GM18873 (cell line): Measurements from ENCODE around the gene GUCD1.
"Not testable (repeated sequence)": the region's sequence is repeated elsewhere in the genome, so short reads cannot be mapped to it uniquely, and the experiment has no call there.

Experiments
- ATAC-seq: cut with Tn5 transposase; IDR thresholded peaks from one replicate; pipeline ENCODE4 v1.9.1; 2021; ENCODE audit warnings: mild to moderate bottlenecking, moderate library complexity, moderate number of reproducible peaks; ENCODE audit not compliant: unreplicated experiment, low FRiP score

Gene GUCD1

DNA sequence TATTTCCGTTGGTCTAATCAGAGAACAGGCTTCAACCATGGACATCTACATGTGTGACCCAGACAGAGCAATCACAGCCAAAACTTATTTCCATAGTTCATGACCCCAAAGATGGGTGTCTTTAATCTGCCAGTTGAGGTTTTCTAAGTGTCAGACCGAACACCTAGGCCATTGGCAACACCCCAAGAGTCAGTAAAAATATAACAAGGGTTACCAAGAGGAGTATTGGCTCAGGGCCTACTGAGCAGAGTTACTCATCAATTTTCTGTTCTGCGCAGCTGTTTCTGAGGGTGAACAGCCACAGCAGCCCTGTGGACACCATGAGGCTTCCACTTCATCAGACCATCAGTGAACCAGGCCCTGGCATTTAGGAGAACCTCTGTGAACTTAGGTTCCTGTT is 18.8 kb downstream of the GUCD1 start:
- ATAC-seq = no peak

DNA sequence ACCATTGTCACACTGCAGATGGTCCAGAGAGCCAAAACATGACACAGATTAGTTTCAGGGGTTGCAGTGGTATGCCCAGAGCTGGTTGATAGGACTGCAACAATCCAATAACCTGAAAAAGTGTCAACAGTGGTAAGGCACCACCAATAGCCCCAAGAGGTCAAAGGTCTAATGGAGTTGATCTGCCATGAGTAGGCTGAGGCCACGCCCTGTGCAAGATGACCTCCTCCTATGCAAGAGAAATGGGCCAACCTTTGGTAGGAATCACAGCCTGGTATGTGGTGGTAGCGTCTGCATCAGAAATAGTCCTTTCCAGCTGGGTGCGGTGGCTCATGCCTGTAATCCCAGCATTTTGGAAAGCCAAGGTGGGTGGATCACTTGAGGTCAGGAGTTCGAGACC is 19.6 kb downstream of the GUCD1 start:
- ATAC-seq = no peak

DNA sequence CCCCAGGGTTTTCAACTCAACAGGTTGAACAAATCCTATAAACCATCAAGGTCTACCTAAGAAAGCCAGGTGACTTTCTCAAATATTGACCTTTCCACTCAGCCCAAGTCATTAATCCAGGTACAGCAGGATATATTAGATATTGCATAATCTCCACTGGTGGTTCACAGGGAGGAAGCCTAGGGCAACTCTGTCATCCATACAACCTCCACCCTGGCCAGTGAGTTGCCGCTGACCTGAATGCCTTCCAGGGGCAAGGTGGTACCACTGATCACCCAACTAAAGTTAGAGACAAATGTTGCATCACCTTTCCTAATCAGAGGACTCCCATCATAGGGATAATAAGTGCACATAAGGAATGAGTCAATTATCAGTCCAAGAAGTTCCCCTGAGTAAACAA is 22.9 kb downstream of the GUCD1 start:
- no peak for ATAC-seq

DNA sequence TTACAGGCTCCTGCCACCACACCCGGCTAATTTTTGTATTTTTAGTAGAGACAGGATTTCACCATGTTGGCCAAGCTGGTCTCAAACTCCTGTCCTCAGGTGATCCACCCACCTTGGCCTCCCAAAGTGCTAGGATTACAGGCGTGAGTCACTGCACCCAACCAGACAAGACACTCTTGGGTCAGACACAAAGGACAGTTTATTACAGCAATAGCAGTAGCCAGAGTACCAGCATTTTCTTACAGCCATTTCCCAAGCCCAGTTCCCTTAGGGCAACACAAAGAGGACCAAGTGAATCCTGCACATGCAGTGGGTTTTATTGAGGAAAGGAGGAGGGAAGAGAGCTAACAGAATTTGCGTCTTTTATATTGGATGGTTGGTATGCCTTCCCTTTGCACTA is 24.0 kb downstream of the GUCD1 start:
- not testable (repeated sequence) for ATAC-seq

DNA sequence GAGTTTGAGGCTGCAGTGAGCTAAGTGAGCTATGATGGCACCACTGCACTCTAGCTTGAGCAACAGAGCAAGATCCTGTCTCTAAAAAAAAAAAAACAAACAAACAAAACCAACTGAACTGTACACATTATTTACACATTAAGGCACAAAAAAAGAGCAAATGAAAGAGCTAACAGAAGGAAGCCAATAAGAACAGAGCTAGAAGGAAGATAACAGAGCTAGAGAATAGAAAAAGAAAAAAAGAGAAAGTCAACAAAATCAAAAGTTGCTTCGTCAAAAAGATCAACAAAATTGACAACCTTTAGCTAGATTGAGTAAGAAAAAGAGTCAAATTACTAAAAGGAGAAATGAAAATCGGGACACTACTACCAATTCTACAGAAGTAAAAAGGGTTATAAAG is 25.0 kb downstream of the GUCD1 start:
- no peak for ATAC-seq

DNA sequence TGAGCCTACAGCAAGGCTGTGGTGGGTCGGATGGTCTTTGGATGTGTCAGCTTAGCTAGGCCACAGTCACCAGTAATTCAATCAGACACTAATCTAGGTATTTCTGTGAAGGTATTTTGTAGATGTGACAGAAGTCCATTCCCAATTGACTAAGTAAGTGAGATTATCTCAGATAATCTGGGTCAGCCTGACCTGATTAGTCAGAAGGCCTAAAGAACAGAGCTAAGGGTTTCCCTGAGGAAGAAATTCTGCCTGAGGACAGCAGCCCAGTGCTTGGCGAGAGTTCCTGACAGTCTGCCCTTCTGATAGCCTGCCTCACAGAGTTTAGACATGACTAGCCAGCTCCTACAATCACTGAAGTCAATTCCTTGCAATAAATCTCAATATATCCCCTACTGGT is 28.7 kb downstream of the GUCD1 start:
- ATAC-seq = no peak

DNA sequence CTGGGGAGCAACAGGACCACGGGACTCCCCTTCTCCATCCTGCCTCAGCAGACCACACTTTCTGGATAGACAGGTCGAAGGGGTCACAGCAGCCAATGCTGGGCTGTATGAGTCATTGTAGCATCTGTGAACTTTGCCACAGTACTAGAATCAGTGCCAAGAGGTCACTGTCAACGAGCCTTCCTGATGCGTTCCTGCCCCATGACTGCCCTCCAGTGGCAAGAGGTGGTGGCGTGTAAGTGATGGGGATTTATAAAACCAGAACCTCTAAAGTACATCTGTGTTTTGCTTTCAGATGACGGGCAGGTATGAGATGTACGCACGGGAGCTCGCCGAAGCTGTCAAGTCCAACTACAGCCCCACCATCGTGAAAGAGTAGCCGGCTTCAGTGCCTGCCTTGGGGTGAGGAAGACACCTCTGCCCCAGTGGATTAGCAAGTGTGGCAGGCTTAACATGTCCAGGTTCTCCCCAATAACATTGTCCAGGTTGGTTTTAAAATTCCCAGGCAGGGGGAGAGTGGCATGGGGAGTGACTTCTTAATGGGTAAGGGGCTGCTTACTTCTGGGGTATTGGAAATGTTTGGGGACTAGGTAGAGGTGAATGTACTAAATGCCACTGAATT is 29.4 kb downstream of the GUCD1 start:
- no peak for ATAC-seq

DNA sequence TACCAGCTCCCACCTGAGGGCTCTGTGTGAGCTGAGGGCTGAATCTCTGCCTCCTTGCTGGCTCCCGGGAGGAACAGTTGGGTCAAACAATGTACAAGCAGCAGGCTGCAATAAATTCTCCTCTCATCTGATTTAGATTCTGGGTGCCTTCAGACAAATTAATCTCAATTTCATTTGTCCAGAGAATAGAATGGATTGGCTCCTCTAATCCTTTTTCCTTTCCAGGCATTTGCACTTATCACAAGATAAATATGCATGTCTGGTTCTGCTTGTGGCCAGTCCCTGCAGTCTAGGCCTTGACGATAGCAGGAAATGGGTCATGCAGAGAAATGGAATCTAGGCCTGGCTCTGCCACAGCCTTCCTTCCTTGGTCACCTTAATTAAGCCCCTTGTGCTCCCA is 31.1 kb downstream of the GUCD1 start:
- ATAC-seq = no peak

DNA sequence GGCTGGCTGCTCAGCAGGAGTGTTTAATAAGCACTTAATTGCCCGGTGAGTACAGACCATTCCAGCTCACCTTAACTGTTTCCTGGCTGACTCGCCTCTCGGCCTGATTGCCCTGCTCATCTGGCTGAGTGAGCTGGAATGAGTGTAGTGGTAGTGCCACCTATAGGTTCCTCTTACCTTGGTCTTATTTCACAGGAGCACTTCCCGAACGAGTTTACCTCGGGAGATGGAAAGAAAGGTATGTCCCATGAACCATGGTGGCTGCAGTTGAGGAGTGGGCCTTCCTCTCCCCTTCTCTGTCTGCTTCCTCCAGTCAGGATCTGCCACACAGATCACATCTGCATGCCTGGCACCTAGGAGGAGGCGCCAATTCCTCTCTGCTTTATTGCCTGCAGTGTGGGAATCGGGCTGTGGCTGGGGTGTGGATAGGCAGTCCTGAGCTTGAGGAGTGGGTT is 33.1 kb downstream of the GUCD1 start:
- no peak for ATAC-seq

DNA sequence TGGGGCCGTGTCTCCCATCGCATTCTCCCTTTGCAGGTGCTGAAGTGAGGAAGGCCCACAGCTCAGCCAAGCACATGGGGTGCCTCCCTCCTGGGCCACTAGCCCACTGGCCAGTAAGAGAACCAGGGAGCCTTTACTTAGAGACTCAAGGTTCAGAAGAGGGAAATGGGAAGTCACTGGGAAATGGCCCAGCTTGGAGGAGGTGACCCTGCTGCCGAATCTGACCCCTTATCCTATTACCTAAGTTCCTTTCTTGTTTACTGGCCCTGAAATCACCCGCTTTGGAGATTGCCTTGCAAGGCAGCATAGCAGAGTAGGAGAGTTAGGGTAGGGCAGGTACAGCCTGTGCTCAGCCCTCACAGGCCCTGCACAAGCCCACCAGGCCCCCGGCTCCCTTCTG is 35.4 kb downstream of the GUCD1 start:
- ATAC-seq = no peak

DNA sequence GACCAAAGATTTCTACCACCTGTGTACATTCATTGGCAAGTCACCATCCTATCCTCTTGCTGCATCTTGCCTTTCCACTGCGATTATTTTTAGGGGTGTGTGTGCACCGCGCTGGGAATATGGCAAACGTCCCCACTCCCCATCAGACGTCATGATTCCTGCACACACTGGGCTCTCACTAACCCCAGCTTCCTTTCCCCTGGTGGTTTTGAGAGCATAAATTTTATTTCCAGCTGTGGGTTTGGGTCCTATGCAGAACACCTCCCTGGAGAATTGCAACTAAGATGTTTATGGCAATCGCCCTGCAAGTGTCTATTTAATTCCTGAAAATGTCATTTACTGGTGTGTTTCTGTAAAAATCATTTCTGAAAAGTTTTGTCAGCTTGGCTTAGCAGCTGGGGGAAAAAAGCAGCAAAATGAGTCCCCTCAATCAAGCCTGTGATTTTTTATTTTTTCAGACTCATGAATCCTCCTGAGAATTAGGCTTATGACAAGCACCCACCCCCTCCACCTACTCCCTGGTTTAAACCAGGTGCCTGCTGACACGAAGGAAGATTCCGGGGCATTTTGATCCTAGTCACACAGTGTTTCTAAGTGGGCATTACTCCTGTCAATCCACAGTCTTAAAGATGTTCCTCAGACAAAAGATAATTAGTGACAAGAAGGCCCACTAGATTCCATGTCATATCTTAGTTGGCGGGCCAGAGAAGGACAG is 36.0 kb downstream of the GUCD1 start:
- ATAC-seq = no peak

DNA sequence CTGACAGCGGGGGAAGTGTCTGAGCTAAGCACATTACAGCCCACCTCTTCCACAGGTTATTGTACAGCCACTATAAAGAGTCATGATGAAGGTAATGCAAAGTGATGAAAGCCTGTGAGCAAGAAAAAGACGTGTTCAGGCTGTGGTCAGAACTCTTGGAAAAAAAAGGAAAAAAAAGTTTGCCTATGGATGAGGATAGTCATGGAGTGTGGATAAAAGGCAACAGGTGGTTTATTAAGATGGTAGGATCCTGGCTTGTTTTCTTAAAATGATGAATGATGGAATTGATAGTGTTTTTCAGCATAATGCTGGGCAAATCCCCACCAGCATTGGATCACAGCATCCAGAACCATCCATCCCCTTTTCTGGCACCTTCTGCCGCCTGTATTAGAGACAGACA is 36.7 kb downstream of the GUCD1 start:
- no peak for ATAC-seq

DNA sequence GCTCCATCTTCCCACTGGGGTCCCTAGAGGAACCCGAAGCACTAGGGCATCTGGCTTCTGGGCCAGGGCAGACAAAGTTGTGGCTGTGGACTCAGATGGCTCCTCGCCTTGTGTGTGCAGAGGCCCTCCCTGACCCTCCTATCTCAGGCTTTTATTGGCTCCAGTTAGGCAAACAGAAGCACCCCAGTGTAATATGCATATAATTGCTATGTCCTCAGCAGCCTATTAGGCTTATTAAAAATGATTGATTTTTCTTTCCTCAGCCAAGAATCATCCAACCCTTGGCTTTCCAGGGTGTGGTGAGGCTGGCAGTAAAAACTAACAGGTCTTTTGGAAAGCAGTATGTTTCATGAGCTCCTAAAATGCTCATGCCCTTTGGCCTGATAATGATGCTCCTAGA is 37.5 kb downstream of the GUCD1 start:
- no peak for ATAC-seq

DNA sequence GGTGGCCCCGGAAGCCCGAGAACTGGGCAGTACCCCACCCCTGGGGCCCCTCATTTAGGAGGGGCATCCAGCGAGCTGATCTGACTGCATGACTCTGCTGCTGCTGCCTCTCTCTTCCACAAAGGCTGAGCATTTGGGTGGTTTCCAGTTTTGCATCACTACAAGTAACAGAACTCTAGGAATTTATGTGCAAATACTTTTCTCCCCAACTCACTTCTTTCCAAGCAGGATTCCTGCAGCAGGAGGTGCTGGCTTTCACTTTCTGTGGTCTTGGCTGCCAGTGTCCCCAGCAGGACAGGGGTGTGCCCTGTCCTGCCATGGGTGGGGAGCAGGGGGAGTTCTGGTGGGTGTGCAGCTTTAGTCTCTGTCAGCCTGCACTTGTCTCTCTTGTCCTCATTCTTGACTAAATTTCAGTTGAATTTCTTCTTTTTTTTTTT is 38.6 kb downstream of the GUCD1 start:
- ATAC-seq = no peak

DNA sequence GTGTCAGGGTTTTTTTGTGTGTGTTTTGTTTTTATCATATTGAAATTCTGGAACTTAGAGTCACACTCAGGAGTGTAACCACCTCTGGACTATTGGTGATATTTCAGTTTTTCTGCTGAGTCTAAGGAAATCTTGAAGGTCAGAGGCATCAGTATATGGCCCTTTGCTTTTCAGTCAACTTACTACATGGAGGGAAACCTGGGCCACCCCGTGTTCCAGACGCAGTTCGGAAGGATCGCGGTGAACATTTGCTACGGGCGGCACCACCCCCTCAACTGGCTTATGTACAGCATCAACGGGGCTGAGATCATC is 40.0 kb downstream of the GUCD1 start:
- ATAC-seq = no peak

DNA sequence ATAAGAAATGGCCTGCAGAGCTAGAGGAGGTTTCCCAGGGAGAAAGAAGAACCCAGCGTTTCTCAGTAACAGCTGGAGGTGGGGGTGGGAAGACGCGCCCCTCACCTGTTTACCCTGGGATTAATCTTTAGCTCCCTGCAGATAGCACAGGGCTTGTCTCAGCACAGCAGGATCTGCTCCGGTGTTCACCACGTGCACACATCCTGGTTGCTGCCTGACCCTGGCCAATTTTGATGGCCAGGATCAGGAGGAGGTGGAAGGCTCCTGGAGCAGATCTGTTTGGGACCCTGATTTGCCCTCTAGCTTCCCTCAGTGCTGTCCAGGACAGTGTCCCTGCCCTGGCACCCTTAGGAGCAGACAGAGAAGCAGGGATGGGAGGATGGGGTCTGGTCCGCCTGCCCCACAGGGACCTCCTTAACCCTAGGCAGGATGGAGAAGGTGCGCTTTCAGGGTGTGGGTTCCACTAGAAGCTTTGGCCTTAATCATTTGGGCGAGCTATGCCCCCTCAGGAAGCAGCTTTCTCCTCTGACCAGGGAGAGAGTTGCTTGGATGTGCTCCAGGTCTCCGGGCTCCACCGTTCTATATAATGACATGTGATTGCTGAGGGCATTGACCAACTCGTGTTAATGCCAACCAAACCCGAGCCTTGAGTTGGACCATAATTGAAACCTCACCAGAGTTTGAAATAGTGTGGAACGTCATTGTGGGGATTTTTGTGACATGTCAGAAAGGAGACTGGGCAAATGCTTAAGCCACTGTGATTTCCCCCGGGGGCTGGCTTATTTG is 40.5 kb downstream of the GUCD1 start:
- ATAC-seq = no peak

DNA sequence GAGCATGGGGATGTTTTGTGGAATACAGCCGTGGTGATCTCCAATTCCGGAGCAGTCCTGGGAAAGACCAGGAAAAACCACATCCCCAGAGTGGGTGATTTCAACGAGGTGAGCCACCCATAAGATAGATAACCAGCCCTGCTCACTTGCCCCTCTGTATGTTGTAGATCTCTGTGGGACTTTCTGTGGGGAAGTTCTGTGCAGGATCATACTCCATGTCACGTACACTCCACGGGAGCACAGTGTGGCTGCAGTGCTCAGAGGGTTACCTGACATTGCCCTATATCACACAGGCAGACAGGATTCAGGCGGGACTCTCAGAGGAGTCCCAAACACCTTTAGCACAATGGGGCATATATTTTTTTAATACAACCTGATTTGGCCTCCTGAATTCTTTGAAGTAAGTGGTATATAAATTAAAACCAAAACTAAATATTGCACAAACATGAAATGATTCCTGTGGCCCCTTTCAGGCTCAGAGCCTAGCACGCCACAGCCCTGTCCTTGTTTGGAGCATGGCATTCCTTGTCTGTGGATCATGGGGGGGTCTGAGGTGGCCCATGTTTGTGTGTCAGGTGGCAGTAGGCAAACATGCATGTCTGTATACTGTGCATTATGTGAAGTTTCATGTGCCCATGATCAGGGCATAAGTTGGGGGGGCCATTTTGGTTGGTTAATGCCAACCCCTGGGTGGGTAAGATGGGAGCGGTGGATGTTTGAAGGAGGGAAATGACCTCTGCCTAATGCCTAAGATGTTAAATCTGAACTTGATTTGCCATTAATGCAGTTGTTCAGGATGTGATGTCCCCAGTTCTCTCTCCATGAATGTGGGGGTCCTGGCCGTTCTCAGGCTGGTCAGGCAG is 41.3 kb downstream of the GUCD1 start:
- ATAC-seq = no peak

DNA sequence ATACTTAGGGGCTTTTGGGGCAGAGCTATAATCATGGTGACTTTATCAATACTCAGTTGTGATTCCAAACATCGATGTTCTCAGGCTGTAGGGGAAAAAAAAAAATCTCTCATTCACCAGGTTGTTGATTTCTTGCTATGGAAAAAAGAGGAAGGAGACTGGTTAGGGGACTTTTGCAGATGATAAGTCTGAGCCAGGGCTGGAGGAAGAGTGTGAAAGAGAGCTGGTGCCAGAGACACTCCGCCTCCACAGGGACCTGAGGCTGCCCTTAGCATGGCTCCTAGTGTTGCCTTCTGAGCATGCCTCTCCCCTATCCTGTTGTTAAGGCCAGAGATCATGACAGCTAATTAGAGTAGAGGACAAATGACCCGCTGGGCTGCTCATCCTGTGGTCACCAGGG is 42.9 kb downstream of the GUCD1 start:
- no peak for ATAC-seq

DNA sequence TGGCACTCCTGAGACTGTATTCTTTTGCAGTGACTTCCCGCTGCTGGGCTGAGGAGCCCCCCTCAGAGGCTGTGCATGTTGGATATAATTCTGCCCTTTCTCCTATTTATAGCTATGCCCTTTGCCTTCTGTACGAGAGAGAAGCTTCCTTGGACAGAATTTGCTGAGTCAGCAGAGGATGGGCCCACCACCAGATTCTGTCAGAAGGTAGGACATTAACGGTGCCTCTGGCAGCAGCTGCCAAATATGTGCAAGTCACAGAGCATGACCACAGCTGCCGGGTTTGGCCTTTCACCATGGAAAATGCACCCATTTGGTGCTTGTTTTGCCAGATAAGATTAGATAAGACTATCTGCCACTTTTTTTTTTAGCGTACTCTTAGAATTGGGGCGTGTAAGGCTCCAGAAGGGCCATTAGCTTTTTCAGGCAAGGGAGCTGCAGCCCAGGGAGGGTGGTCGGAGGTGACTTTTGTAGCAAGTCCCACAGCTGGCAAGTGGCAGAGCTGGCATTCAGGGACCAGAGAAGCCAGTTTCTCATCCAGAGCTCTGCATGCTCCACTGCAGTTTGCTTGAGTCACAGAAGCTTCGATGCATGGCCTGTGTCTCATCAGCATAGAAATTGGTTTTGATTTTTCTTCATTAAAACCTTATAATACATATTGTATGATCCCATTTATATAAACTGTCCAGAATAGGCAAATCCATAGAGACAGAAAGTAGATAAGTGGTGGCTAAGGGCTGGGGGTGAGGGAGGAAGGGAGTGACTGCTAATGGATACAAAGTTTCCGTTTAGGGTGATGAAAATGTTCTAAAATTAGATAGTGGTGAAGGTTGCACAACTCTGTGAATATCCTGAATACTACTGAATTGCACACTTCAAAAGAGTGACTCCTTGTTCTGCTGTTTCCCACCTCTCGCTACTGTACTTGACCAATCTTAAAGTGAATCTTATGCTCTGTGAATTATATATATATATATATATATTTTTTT is 44.0 kb downstream of the GUCD1 start:
- ATAC-seq = no peak

DNA sequence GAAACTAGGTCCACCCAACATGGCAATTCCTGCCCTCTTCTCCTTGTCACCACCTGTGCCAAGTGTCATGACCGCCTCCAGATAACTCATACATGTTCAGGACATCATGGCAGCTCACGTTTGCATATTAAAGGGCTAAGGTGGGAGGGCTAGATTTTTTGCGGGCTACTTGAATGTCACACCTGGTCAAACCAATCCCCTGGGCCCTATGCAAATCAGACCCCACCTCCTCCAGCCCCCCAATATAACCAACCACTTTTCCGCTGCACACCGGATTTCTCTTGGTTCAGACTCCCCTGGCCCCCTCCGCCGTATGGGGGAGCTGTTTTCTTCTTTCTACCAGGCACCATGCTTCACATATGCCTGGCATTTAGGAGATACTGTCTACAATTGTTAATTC is 47.2 kb downstream of the GUCD1 start:
- no peak for ATAC-seq
